Epithelial cell of proximal tubule (primary cell): ENCODE results near the gene CHTOP. TPM values are rescaled to one million over a fixed set of nuclear protein-coding genes. Genes with fewer than 3 reads are reported as not detected.
"Not testable (repeated sequence)": the region's sequence is repeated elsewhere in the genome, so short reads cannot be mapped to it uniquely, and the experiment has no call there.

ENCODE experiments used
- DNase-seq: peaks from one replicate; pipeline ENCODE4 v3.0.0-alpha.2; 2011; ENCODE audit warnings: low read depth
- H3K4me3 ChIP-seq: 2 replicates; pipeline ENCODE4 v1.5.1; 2011; ENCODE audit warnings: low read depth, mild to moderate bottlenecking, low read length
- total RNA-seq: library from RNA; depleted of rRNA; stranded (reverse); fragments of >200 nt; gene quantifications from 2 replicates; pipeline ENCODE4 v1.2.3, GENCODE V29; 2015
- TF ChIP-seq, protein P1 (sequence below): conservative IDR thresholded peaks from 2 replicates; pipeline ENCODE4 v1.5.1; 2012; ENCODE audit warnings: low read depth, mild to moderate bottlenecking, low read length

Gene CHTOP
- total RNA-seq, 1 donor from 2014 or later, result 64.7 TPM

DNA sequence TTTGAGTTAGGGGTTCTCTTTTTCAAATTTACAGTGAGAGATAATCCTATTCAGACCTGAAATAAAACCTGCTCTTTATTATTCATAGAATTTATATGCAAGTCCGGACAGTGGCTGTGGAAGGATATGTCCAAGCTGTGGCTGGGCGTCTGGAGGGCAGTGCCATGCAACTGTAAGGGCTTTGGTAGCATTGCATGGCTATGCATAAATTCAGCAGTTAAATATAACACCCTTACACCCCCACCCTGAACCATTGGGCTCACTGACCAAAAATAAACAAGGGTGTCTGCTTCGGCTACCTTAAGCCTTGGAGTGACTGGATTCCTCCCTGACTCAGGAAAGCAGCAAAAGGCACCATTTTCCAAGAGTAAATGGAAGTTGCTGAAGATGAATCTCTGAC, 5.4 kb downstream of the CHTOP start:
- TF ChIP-seq, protein P1, sequence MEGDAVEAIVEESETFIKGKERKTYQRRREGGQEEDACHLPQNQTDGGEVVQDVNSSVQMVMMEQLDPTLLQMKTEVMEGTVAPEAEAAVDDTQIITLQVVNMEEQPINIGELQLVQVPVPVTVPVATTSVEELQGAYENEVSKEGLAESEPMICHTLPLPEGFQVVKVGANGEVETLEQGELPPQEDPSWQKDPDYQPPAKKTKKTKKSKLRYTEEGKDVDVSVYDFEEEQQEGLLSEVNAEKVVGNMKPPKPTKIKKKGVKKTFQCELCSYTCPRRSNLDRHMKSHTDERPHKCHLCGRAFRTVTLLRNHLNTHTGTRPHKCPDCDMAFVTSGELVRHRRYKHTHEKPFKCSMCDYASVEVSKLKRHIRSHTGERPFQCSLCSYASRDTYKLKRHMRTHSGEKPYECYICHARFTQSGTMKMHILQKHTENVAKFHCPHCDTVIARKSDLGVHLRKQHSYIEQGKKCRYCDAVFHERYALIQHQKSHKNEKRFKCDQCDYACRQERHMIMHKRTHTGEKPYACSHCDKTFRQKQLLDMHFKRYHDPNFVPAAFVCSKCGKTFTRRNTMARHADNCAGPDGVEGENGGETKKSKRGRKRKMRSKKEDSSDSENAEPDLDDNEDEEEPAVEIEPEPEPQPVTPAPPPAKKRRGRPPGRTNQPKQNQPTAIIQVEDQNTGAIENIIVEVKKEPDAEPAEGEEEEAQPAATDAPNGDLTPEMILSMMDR, result no peak
- DNase-seq, result no peak

GRCh38 chr1:153640213-153640612, 6.3 kb downstream of the CHTOP start:
- H3K4me3 ChIP-seq, DNase-seq: not testable (repeated sequence)

More for the DNA sequence above, 5.4 kb downstream of the CHTOP start:
- H3K4me3 ChIP-seq, result no peak overlapping the region

DNA sequence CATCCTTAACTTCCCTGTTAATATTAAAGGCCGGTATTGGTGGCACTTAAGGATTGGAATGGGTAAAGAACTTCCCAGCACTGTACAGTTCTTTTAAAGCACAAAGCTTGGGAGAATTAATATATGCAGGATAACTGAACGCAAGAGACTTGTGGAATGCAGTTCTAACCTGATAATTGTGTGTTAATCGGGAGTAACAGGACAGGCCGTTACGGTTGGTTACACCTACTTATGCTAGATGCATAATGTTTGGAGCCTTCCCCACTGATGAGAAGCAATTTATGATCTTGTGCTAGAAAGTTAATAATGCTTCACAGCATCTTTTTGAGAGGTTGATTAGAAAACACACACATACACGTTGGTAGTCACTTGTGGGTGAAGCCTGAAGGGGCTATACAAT, 7.0 kb downstream of the CHTOP start:
- TF ChIP-seq, protein P1, result no peak
- H3K4me3 ChIP-seq, result no peak overlapping the region
- no peak for DNase-seq

DNA sequence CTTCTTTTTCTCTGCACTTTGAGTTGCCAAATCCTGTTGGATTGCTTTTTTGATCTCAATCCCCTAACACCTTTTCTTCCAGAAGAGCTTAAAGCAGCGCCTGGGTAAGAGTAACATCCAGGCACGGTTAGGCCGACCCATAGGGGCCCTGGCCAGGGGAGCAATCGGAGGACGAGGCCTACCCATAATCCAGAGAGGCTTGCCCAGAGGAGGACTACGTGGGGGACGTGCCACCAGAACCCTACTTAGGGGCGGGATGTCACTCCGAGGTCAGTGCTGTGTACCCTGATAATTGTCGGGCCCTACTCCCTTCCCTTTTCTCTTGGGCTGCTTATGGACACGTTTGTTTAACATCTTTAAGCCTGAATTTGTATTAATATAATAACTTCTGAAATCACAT, 8.3 kb downstream of the CHTOP start:
- TF ChIP-seq, protein P1, result no peak
- H3K4me3 ChIP-seq, result no peak overlapping the region
- no peak for DNase-seq

DNA sequence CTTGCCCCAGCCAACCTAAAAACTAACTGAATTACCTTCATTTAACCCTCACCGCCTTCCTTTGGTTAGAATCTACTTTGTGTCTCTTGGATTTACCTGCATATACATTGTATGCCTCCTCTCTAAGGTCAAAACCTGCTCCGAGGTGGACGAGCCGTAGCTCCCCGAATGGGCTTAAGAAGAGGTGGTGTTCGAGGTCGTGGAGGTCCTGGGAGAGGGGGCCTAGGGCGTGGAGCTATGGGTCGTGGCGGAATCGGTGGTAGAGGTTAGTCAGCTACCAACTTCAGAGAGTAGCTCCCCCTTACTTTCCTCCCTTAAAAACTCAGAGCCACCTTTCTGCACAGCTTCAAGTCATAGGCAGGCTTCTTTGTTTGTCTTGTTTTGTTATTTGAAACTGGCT, 9.2 kb downstream of the CHTOP start:
- DNase-seq, result no peak
- no peak overlapping the region for H3K4me3 ChIP-seq
- TF ChIP-seq, protein P1, result no peak

DNA sequence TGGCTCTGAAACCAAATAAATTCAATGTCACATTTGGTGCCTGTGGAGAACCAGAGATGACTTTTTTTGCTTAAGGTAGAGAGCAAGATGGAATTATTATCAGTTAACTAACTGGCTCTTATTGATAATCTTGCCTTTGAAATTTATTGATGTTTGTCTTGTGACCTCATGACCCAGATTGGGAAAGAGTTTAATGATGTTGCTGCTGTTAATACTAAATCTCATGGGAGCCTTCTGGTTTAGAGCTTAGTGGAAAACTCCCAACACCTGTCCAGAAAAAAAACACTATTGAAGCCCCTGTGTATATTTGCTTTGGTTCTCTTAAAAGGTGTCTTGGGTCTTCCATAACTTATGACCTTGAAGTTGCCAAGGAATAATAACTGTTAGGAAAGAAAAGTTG, 9.9 kb downstream of the CHTOP start:
- no peak for DNase-seq
- no peak overlapping the region for H3K4me3 ChIP-seq
- TF ChIP-seq, protein P1, result no peak

DNA sequence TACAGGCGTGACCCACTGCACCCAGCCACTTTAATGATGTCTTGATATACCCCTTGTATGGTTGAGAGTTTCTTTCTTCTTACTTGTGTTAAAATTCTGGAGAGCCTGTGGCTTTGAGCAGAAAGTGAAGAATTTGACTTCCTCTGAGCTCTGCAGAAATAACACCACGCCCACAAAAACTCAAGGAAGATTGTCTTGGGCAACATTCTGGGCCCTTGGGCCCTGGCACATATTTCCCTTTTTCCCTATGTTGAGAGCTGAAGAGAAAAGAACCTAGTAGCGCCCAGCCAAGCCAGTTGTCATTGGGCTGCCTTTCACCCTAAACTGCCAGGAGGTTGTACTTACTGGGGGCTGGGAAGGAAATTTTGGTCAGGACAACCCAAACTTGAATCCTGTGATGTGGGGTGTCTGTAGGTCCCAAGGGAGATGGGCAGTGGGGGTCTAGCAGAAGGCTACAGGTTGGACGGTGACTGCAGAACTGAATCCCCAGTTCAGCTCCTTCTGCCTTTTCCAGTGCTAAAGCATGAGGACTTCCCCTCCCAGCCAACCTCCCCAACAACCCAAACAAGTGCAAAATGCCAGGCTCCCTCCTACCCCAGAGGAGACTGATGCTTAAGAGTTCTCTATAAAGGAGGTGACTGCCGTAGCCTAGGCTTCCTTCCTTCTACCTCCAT, 12.9 kb downstream of the CHTOP start:
- TF ChIP-seq, protein P1, result no peak
- H3K4me3 ChIP-seq, result no peak overlapping the region
- no peak for DNase-seq
